Measurements from ENCODE around the gene APCDD1. TPM values are rescaled to one million over a fixed set of nuclear protein-coding genes. Genes with fewer than 3 reads are reported as not detected.

The APCDD1 gene
- total and polyA plus RNA-seq, 2 of the 8 experiments (the other 6 are each of a cell fraction or from before 2014, with no cell fraction given), result 2.6 to 3.6 TPM

DNA sequence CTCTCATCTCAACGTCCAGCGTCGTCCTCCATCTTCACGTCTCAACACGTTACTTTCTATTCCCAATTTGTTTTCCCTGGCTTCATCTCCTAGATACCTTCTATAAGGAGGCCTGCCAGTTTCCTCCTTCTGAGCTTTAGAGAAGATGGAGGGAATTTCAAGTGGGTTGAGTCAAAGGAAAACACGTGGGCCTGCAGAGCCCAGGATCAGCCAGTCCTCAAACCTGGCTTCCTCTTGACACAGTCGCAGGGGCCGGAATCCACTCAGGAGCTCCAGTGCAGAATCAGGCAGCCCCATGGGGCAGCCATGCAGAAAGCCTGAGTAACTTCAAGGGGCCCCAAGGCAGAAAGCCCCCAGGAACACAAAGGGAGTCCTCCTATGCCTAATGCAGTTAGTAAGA lies 14.5 kb upstream of the APCDD1 start:
- Histone ChIP-seq H2BK5ac (ENCODE audit: low read depth, low read length) (no peak overlapping the region), H3K4me1 (replicated peaks in 1 of 4; ENCODE audit: control insufficient read depth in 3 of 4, insufficient read depth in 4 of 4, low read length in 3 of 4) (no peaks in the 10 kb centered on the region), H3K9ac (replicated peaks in 1 of 4; ENCODE audit: extremely low read depth in 1 of 4, low read depth in 3 of 4, low read length in 3 of 4) (no peak overlapping the region), H4K5ac (ENCODE audit: insufficient read length, low read depth, low read length) (no peak overlapping the region), H3K56ac (replicated peaks; ENCODE audit: insufficient read length, low read depth, low read length) (no peak overlapping the region), H3K18ac (ENCODE audit: extremely low read depth, low read length) (no peak overlapping the region), H2AK5ac (ENCODE audit: low read depth, low read length) (no peak overlapping the region), H3K4me2 (ENCODE audit: insufficient read depth in 1 of 2, low read depth in 2 of 2, low read length in 2 of 2) (no peak overlapping the region), H3K9me3 (ENCODE audit: insufficient read depth in 2 of 2, low read depth in 1 of 2, low read length in 1 of 2) (no peaks in the 10 kb centered on the region), H2BK15ac (ENCODE audit: low read length) (no peak overlapping the region), H2BK20ac (ENCODE audit: low read length) (no peak overlapping the region), H3K23me2 (ENCODE audit: low read depth, low read length) (no peaks in the 10 kb centered on the region), H4K91ac (replicated peaks; ENCODE audit: insufficient read length, low read length) (no peak overlapping the region), H3K14ac (ENCODE audit: insufficient read length) (no peak overlapping the region), H2BK12ac (ENCODE audit: low read depth, low read length) (no peak overlapping the region), H3K4me3 (ENCODE audit: extremely low read depth in 1 of 4, insufficient read depth in 2 of 4, low read depth in 3 of 4, low read length in 4 of 4) (no peak overlapping the region), H2BK120ac (replicated peaks; ENCODE audit: low read depth, low read length) (no peak overlapping the region), H4K20me1 (replicated peaks in 1 of 2; ENCODE audit: control insufficient read depth in 1 of 2, insufficient read depth in 2 of 2, low read length in 2 of 2) (no peaks in the 10 kb centered on the region), H3K79me2 (ENCODE audit: control insufficient read depth in 1 of 2, insufficient read depth in 2 of 2, low read length in 2 of 2) (no peaks in the 10 kb centered on the region), H3K79me1 (ENCODE audit: low read depth, low read length) (no peaks in the 10 kb centered on the region), H3K4ac (replicated peaks; ENCODE audit: insufficient read length, low read depth, low read length) (no peak overlapping the region), H3K36me3 (ENCODE audit: control insufficient read depth in 2 of 4, insufficient read depth in 4 of 4, low read length in 3 of 4) (no peaks in the 10 kb centered on the region), H3K23ac (ENCODE audit: insufficient read length) (no peak overlapping the region), H2AFZ (ENCODE audit: low read length) (no peak overlapping the region), H3K27me3 (replicated peaks in 1 of 4; ENCODE audit: control insufficient read depth in 3 of 4, extremely low read depth in 1 of 4, insufficient read depth in 3 of 4, low read length in 3 of 4) (no peaks in the 10 kb centered on the region), H3K27ac (ENCODE audit: low read depth, low read length) (no peak overlapping the region), H4K8ac (ENCODE audit: extremely low read depth, insufficient read depth, low read length) (no peak overlapping the region)
- DNase-seq (ENCODE audit: low read depth in 1 of 2, low spot score in 2 of 2) (no peak), FAIRE-seq (no peak)
- TF ChIP-seq TEAD4 (IDR thresholded peaks at IDR 0.05; ENCODE audit: low read depth, low read length), result no peak
- TF ChIP-seq NRF1 (IDR thresholded peaks at IDR 0.05; ENCODE audit: low read depth, low read length), result no peak
- no peak for TF ChIP-seq CREB1 (IDR thresholded peaks at IDR 0.05)
- no peak for TF ChIP-seq POLR2AphosphoS5 (IDR thresholded peaks at IDR 0.05; ENCODE audit: low read depth, low read length)
- TF ChIP-seq CHD1 (IDR thresholded peaks at IDR 0.05; ENCODE audit: low read depth, low read length), result no peak
- no peak for TF ChIP-seq CHD2 (IDR thresholded peaks at IDR 0.05; ENCODE audit: low read length)
- TF ChIP-seq RXRA (IDR thresholded peaks at IDR 0.05; ENCODE audit: insufficient read depth, low read depth, low read length), result no peak
- TF ChIP-seq BRCA1 (IDR thresholded peaks at IDR 0.05; ENCODE audit: low read depth, low read length), result no peak
- TF ChIP-seq KDM1A (IDR thresholded peaks at IDR 0.05; ENCODE audit: borderline replicate concordance, low read length), result no peak
- no peak for TF ChIP-seq EZH2 (IDR thresholded peaks at IDR 0.05; ENCODE audit: low read depth, low read length, severe bottlenecking)
- TF ChIP-seq TBP (IDR thresholded peaks at IDR 0.05; ENCODE audit: low read depth, low read length), result no peak
- no peak for TF ChIP-seq SP4 (IDR thresholded peaks at IDR 0.05; ENCODE audit: low read length)
- TF ChIP-seq TAF1 (IDR thresholded peaks at IDR 0.05; ENCODE audit: low read depth, low read length), result no peak
- ChIA-PET CTCF (ENCODE audit: partially characterized antibody) (interaction anchor here (0.6 to 1.5 kb wide), 3 partner anchors 11 to 468 kb away, joined by 3 to 6 read pairs (median 4); no protein-coding TSS in a partner anchor), POLR2A (ENCODE audit: partially characterized antibody) (interaction anchor here (2.0 kb wide), 1 partner anchor 15 kb away, joined by 4 read pairs; the partner anchor contains the start of gene APCDD1)
- 88 to 100% methylated on average over 3 to 5 of the region's 8 CpGs for WGBS, 2 experiments (ENCODE audit: extremely low coverage in 1 of 2, insufficient coverage in 1 of 2, insufficient read length in 1 of 2, insufficient replicate concordance in 2 of 2, low coverage in 1 of 2, low lambda C conversion rate in 2 of 2, missing lambda C conversion rate in 1 of 2)

Measured in H1 (cell line).